HuH-7.5 (cell line): Measurements from ENCODE around the gene SHKBP1.
"Not testable (repeated sequence)": the region's sequence is repeated elsewhere in the genome, so short reads cannot be mapped to it uniquely, and the experiment has no call there.

Experiments used
- DNase-seq: peaks from one replicate; pipeline ENCODE4 v3.0.0; 2011; ENCODE audit warnings: low spot score

Gene SHKBP1, protein sequence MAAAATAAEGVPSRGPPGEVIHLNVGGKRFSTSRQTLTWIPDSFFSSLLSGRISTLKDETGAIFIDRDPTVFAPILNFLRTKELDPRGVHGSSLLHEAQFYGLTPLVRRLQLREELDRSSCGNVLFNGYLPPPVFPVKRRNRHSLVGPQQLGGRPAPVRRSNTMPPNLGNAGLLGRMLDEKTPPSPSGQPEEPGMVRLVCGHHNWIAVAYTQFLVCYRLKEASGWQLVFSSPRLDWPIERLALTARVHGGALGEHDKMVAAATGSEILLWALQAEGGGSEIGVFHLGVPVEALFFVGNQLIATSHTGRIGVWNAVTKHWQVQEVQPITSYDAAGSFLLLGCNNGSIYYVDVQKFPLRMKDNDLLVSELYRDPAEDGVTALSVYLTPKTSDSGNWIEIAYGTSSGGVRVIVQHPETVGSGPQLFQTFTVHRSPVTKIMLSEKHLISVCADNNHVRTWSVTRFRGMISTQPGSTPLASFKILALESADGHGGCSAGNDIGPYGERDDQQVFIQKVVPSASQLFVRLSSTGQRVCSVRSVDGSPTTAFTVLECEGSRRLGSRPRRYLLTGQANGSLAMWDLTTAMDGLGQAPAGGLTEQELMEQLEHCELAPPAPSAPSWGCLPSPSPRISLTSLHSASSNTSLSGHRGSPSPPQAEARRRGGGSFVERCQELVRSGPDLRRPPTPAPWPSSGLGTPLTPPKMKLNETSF

DNA sequence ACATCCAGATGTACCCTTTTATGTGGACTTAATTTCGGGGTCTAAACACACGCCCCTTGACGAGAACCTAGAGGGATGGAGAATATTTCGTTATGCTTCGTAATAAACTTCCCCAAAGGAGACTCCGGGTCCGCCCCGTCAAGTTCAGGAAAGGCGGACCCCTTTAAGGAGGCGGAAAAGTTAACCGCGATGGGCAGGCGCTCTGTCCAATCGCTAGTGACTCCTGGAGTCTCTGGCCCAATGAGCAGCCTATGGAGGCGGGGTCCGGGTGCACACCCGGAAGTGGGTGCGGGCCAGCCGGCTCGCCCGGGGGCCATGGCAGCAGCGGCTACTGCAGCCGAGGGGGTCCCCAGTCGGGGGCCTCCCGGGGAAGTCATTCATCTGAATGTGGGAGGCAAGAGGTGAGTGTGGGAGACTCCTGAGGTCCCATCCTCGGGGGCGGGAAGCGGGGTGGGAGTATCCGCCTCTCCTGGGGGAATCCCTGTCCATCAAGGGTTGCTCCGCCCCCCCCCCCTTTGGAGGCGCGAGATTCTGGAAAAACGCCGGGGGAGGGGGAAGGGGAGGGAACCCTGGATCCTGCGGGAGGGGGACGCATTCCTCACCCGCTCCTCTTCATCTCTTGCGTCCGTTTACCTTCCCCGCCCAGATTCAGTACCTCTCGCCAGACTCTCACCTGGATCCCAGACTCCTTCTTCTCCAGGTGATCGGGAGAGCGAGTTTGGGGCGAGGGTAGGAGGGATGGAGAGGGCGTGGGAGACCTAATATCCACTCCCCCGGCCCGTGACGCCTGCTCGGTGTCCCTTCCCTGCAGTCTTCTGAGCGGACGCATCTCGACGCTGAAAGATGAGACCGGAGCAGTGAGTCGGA, at the start of gene SHKBP1:
Gene SHKBP1 (plus strand): TSS at position 289 of the 867 bp plus-strand sequence. CDS start 27 bp downstream, at position 316.
- DNase-seq: peak; percentile 100

DNA sequence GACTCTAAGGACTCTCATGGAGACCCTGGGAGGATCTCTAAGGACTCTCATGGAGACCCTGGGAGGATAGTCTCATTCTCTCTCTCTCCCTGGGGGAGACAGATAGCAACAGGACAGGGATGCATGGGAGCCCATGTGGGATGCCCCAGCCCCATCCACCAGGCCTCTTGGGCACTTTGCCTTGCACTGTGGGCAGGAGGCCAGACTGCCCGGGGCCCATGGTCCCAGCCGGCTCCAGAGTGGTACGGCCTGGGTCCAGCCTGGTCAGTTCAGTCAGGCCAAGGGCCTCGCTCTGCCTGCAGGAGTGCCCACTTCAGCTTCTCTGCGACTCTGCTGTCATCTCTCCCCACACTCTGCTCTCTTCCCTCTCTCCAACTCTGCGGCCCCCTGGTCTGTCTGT, 48.6 kb upstream of the SHKBP1 start:
- DNase-seq: no peak

DNA sequence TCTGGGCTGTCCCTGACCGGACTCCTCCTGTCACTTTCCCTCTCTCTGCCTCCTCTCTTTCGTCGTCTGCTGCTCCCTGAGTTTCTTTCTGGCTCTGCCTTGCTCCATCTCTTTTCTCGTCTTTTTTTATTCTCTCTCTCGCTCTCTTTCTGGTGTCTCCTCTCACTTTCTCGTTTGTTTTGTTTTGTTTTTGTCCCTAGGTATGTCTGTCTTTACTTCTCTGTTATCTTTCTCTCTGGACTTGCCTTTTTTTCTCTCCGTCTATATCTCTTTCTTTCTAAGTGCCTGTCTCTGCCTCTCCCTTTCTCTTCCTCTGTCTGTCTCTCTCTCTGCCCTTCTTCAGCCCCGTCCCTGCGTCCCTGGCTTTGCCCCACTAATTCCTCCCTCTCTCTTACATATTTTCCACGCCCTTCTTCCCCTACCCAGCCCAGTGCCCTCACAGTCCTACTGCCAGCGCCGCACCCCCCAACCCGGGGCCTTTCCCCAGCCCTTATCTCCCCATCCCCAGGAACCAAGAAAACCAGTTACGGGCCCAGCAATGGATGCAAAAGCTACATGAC, 48.1 kb upstream of the SHKBP1 start:
- no peak for DNase-seq

DNA sequence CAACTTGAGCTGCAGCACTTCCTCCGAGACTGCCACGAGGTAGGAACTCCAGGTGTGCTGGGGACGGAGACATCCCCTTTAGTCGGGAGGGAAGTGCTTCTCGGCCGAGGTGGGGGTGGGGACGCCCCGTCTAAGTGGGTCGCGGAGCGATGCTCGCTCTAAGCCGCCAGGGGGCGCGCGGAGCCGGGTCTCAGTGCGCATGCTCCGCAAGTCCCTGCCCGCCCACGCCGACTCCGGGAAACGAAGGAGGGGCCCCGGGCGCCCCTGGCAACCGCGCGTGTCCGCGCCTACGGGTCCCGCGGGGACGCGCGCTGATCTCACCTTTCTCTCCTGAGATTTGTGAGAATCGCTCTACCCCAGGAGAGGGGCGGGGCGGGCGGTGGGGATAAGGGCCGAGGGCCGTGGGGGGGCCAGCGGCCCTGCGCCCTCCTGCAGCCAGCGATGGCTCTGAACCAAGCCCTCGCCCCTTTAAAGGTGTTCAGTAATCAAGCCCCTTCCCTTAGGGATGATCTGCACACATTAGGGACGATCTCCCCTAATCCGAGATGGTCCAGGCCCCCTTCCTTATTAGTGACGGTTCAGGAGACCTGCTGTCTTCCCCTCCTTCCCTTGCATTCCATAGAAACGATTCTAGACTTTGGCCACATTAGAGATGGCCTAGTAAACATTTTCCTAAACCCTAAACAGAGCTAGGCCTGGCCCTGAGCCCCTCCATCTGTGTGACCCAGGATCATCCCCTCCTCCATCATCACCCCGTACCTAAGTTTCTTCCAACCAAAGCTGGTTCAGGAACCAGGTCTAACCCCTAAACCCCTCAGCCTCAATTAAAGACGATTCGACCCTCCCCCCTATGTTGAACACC, 47.3 kb upstream of the SHKBP1 start:
- peak; percentile 99 for DNase-seq

DNA sequence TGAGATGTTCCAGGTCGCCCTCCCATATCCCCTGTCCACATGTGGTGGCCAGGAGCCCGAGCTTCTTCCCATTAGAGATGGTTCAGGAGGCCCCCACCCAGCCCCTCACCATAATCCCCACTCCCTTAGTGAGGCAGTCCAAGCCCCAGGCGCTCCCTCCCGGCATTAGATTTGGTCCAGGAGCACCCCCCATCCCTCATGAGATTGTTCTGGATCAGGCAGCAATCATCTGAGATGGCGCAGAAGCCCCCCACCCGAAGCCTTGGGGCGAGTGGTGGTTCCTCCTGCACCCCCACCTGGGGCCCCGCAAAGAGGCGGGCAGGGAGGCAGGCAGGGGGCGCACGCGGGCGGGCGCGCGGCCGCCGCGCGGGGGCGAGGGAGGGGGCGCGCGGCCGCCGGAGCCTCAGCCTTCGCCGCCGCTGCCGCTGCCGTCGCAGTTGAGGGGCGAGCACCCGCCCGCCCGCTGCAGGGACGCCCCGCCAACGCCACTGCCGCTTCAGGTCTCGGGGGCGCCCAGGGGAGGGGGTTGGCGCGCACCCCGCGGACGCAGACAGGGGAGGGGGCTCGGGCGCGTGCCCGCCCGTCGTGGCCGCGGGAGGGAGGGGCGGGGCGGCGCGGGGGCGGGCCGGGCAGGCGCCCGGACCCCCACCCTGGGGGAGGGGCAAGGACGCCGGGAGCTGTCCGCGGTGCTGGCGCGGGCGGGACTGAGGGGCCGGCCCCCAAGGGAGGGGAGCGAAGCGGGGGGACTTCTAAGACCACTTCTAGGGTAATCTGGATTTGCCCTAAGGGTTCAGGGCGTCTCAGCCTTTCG, 46.4 kb upstream of the SHKBP1 start:
- DNase-seq: peak; percentile 82

DNA sequence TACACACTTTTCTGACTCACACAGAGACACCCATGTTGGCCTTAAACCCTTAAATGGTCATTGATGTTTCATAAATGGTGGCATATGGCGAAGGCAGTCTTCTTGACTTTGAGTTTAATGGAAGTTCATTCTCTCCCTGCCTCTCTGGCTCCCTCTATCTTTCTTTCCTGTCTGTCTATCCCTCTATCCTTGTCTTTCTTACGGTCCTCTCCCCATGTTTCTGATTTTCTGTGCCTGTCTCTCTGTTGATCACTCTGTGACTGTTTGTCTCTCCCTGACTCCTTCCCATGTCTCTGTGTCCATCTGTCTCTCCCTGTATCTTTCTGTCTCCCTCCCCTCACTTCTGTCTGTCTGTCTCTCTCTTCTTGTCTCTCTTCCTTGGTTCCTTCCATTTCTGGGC, 43.2 kb upstream of the SHKBP1 start:
- no peak for DNase-seq

DNA sequence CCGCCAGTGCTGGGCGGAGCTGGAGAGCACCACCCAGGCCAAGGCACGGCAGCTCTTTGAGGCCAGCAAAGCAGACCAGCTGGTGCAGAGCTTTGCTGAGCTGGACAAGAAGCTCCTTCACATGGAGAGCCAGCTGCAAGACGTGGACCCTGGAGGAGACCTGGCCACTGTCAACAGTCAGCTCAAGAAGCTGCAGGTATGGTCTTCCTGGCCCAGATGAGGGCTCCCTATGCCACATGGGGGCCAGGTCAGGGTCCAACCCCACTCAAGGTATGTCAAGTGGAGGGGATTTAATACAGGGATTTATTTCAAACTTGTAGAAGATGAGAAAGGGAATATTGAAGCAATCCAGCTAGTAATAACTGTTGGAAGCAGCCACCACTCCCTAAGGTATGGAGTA, 42.5 kb upstream of the SHKBP1 start:
- no peak for DNase-seq

DNA sequence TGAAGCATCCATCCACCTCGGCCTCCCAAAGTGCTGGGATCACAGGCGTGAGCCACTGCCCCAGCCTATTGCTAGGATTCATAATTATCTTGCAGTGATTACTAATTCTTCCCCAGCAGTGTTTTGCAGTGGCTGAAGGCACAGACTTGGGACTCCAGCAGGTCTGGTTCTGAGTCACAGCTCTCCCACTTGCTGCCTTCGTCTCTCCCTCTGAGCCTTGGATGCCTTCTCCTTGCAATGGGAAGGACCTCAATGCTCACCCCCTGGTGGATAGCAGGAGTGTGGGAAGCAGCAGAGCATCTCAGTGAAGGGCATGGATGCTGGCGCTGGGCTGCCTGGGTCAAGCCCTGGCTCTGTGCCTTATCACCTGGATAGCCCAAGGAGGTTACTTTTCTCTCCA, 37.6 kb upstream of the SHKBP1 start:
- DNase-seq: no peak

DNA sequence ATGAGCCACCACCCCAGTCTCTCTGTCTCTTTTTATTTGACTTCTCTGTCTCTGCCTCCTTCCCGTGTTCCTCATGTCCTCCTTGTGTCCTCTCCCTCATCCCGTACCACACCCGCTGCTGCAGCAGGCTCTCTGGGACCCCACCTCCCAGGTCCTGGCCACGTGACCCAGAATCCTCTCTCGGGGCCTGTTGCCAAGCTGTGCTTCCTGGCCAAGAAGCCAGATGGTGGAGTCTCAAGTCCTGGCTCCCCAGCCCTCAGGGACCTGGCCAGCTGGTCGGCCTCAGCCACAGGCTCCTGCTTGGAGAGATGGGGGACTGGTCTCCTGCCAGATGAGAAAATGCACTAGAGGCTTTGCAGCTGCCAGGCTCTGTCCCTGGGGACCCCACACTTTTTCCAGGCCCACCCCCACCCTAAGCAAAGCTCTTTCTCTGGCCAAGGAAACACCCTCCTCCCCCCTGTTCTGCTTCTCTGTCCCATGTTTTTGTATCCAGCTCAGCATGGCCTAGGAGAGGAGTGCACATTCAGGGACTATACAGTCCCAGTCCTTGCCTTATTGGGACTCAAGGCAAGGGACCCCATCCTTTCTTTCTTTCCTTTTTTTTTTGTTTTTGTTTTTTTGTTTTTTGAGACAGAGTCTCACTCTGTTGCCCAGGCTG, 34.3 kb upstream of the SHKBP1 start:
- DNase-seq: no peak

DNA sequence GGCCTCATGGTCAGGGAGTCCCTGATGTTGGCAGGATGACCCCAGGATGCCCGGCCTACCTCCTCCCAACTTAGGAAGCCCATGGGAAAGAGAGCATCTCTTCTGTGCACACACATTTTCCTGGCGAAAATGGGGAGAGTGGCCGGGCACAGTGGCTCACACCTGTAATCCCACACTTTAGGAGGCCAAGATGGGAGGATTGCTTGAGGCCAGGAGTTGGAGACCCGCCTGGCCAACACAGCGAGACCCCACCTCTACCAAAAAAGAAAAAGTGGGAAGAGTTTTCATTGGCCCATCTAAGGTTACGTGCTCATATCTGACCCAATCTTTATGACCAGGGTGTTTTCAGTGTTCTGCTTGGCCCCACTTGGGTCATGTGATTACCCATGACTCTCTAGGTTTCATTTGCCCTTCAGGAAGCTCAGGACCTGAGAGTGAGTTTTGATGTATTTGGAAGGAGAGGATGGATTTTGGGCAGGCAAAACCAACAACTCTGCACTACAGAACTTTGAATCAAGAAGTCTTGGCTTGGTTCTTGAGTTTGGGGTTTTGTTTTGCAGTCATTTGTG, 33.6 kb upstream of the SHKBP1 start:
- no peak for DNase-seq

DNA sequence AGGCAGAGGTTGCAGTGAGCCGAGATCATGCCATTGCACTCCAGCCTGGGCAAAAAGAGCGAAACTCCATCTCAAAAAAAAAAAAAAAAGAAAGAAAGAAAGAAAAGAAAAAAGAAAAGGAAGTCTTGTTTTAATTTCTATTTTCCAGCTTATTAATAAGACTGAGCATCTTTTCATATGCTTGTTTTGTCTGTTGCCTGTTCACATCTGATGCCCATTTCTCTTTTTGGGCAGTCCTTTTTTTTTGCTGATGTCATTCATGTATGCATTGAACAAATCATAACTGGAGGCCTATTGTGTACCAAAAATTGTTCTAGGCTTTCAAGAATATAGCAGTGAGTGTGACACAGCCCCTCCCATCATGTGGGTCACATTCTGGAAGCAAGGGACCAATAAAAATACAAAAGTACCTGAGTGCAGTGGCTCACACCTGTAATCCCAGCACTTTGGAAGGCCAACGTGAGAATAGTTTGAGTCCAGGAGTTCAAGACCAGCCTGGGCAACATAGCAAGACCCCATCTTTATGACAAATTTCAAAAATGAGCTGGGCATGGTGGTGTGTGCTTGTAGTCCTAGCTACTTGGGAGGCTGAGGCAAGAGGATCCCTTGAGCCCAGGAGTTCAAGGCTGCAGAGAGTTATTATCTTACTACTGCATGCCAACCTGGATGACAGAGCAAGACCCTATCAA, 30.4 kb upstream of the SHKBP1 start:
- not testable (repeated sequence) for DNase-seq

DNA sequence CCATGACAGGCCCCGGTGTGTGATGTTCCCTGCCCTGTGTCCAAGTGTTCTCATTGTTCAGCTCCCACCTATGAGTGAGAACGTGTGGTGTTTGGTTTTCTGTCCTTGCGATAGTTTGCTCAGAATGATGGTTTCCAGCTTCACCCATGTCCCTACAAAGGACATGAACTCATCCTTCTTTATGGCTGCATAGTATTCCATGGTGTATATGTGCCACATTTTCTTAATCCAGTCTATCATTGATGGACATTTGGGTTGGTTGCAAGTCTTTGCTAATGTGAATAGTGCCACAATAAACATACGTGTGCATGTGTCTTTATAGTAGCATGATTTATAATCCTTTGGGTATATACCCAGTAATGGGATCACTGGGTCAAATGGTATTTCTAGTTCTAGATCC, 29.5 kb upstream of the SHKBP1 start:
- not testable (repeated sequence) for DNase-seq

DNA sequence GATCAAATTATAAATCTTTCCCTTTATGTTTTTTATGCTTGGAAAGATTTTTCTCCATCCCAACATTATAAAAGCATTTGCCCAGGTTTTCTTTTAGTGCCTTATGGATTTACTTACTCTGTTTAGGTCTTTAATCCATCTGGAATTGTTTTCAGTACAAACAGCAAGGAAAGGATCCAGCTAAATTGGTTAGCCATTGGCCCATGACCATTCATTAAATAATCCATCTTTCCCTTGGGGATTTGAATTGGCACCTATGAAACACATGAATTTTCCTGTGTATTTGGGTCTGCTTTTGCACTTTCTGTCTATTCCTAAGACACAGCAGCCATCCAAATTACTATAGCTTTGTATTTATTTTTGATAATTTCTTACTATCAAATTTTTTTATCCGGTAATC, 28.8 kb upstream of the SHKBP1 start:
- no peak for DNase-seq

DNA sequence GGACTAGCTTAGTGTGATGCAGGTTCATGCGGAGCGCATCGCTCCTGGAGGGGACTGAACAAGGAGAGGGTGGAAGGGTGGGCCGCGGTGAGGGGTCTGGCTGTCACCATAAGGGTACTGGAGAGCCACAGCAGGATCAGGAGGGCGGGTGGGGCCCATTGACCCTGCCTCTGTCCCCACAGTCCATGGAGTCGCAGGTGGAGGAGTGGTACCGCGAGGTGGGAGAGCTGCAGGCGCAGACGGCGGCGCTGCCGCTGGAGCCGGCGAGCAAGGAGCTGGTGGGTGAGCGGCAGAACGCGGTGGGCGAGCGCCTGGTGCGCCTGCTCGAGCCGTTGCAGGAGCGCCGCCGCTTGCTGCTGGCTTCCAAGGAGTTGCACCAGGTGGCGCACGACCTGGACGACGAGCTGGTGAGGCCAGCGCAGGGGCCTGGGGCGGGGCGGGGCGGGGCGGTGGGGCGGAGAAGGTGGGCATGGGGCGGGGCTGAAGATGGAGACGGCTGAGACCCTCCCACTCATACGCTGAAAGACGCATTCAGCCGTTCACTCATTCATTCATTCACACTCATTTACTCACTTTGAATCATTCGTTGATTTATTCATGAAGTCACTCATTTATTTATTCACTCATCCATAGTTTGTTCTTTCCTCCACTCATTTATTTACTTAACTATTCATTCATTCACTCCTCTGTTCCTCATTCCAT, 27.5 kb upstream of the SHKBP1 start:
- DNase-seq: peak; percentile 85

DNA sequence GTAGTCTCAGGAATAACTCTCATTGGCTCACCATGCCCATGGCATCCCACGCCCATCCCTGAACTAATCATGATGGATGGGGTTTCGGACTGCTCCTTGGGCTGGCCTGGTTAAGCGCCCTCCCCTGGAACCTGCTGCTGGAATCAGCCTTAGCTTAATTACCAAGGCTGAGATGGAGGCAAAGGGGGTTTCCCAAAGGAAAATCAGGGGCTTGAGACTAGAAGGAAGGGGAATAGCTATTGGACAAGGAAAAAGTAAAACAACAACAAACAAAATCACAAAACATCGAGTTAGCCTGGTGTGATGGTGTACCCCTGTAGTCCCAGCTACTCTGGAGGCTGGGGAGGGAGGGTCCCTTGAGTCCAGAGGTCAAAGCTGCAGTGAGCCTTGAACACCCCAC, 25.7 kb upstream of the SHKBP1 start:
- no peak for DNase-seq

DNA sequence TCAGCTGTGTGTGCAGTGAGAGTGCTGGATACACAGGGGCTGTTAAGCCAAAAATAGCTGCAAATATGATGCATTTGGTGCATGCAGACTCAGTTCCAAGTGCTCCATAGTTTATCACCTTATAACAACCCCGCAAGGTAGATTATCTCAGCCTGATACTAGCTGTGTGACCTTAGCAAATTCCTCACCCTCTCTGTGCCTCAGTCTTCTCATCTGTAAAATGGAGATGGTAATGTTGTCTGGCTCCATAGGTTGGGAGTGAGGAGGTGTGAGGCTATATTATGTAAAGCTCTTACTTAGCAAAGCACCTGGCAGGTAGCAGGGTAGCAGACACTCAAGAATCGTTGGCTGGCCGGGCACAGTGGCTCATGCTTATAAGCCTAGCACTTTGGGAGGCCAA, 23.8 kb upstream of the SHKBP1 start:
- no peak for DNase-seq

DNA sequence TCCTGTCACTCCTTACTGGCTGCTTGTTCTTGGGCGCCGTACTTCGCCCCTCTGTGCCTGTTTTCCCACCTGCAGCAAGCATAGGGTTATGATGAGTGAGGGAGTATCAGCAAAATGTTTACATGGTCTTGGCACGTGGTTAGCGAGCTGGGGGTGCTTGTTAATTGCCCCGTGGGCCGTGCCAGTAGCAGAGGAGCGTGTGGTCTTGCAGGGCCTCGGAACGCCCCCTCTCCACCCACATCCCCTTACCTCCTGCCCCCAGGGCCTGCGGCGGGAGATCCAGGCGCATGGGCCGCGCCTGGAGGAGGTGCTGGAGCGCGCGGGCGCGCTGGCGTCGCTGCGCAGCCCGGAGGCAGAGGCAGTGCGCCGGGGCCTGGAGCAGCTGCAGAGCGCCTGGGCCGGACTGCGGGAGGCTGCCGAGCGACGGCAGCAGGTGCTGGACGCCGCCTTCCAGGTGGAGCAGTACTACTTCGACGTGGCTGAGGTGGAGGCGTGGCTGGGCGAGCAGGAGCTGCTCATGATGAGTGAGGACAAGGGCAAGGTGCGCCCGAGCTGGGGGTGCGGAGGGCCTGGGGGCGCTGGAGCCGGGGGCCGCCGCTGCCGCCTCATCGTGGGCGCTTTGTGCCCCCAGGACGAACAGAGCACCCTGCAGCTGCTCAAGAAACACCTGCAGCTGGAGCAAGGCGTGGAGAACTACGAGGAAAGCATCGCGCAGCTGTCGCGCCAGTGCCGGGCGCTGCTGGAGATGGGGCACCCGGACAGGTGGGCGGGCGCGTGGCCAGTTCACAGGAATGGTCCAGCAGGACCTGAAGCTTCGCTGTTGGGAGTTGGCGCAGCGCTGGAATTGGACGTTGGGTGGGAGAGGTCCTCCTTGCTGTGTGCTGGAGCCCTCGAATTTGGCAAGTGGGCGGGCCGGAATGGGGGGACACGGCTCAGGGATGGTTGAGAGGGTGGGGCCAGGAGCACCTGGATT, 22.5 kb upstream of the SHKBP1 start:
- DNase-seq: no peak
